Measurements from ENCODE around the gene CTNNBIP1.
"Not testable (repeated sequence)": the region's sequence is repeated elsewhere in the genome, so short reads cannot be mapped to it uniquely, and the experiment has no call there.

CTNNBIP1 gene

GRCh38 chr1:9833632-9834031 is 76.4 kb downstream of the CTNNBIP1 start:
- no peak for DNase-seq (ENCODE audit: low read depth in 2 of 2)

GRCh38 chr1:9827558-9828185 is 82.4 kb downstream of the CTNNBIP1 start:
- DNase-seq (ENCODE audit: low read depth in 2 of 2): no peak

- no peak for DNase-seq (ENCODE audit: low read depth in 2 of 2)
Measured at GRCh38 chr1:9826616-9827015, 83.5 kb downstream of the CTNNBIP1 start.

DNA sequence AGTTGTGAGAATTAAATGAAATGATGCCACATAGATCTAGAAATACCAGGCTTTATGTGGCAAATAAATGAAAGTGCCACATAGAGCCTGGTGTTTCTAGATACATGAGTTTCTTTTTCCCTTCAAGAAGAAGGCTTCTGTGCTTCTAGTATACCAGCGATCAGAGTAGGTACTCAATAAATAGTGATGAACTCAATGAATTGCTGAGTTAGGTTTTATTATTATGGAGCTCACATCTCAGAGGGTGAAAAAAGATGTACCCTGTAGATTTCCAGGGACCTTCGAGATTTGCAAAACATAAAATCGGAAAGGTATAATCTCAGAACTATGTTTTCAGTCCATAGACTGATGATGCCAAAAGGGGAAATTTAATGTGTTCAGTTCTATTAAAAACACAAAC is 84.0 kb downstream of the CTNNBIP1 start:
- no peak for DNase-seq (ENCODE audit: low read depth in 2 of 2)

DNA sequence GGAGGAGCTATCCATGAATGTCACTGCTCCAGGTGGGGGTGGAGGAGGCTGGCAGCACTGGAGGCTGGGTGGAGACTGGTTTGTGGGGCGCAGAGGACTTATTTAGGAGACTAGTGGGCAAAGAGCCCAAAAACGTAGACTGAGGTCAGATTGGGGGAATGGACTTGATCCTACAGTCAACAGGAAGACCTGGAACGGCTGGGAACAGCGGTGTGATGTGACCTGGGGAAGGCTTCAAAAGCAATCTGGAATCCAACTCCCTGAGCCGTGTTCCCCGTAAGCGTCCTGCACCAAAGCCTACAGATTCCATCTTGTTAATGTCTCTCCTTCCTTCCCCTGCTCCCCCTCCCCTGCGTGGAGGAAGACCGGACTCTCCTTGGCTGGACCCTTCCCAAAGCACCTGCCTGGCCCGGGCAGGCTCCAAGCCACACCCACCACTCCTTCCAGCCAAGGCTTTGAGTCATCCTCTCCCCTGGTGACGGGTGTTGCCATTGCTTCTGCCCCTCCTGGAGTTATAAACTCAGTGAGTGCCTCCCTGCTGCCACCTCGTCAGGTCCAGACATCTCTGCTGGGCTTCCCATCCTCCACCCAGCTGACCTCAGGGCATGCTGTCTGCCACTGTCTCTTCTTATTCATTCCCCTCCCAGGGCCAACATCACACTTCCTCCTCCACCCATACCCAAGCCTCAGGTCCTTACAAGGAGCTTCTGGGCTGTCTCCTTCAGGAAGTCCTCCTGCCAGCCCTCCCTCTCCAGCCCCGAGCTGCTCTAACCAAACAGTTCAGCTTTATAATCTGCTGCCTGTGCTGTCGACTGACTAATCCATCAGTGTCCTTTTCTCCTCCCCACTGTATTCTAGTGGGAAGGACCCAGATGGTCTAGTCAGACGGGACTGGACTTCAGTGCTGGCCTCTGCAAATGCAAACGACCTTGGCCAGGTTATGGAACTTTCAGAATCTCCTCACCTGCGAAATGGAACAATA is 84.7 kb downstream of the CTNNBIP1 start:
- no peak for DNase-seq (ENCODE audit: low read depth in 2 of 2)

GRCh38 chr1:9824702-9825089 is 85.4 kb downstream of the CTNNBIP1 start:
- DNase-seq (ENCODE audit: low read depth in 2 of 2): no peak

DNA sequence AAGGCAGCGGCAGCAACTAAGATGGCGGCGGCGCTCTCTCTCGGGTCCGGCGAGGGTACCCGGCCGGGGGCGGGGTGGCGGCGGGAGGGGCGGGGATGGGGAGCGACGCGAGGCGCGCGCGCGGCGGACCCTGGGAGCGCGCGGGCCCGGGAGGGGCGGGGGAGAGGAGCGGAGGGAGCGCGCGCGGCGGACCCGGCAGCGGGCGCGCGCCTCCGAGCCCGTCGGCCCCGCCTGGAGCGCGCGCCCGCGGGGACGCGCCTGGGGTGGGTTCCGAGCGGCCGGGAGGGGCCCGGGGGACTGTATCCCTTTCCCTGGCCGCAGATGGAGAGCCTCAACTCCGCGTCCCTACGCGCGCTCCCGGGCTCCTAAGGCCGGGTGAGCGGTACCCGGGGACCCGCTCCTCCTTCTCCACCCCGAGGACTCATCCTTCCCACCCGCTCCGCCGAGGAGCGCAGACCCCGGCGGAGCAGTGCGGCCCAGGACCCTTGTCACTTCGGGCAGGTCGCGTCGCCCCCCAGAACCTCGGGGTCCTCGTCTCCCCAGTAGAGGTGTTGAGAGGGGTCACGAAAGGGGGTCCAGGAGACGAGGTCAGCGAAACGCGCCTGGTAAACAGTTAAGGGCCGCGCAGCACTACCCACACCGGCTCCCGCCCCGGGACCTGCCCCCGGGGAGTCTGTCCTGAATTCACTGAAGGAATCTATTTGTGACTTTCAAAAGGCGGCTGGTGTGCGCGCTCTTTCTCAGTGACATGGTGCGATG is 85.9 kb downstream of the CTNNBIP1 start, which contains the start of gene CLSTN1:
CLSTN1 (minus strand) TSS at position 23 of the 759 bp plus-strand sequence. CDS start 232 bp downstream, outside the sequence.
- DNase-seq (ENCODE audit: low read depth in 2 of 2): peak; percentile 75 to 82

DNA sequence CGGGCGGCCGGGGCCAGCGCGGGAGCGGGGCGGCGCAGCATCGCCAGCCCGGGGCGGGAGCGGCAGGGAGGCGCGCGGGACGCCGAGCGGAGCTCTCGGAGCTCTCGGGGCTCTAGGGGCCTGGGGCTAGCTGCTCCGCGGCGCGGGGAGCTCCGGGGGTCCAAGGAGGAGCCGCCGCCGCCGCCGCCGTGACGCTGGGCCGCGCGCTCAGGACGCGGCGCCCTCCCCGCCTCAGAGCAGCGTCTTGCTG is 86.5 kb downstream of the CTNNBIP1 start:
- no peak for DNase-seq (ENCODE audit: low read depth in 2 of 2)

- no peak for DNase-seq (ENCODE audit: low read depth in 2 of 2)
Measured at GRCh38 chr1:9822897-9823692, 87.0 kb downstream of the CTNNBIP1 start.

DNA sequence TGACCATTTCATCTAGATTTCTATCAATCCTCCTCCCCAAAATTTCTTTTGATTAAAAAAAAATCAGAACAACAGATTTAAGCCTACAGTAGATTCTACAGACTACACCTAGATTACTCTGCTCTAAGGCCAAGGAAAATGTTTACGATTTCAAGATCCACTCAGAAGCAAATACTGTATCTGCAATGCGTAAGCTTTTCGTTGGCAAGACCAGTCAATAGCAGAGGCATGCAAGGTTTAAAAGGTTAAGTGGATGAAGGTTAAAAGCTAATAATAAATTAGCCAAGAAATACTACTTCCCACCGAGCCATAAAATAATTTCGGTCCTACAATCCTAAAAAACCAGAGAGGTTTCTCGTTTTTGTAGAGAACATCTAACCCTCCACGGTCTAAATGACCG is 87.6 kb downstream of the CTNNBIP1 start:
- no peak for DNase-seq (ENCODE audit: low read depth in 2 of 2)

DNA sequence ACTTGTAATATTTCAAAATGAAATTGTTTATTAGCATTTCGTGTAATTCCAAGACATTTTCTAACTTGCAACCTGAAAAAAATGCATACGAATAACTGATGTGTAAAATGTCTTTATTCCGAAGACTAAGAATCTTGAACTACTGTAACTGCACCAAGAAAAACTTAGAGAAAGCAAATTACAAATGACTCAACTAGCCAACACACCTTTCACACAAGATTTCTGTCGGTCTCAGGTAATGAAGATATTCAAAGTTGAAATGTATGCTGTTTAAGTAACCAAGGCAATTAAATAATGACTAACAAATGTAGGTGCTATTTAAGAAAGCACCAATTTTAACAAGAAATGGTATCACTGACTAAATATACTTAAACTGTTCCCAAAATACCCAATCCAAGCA is 88.4 kb downstream of the CTNNBIP1 start:
- no peak for DNase-seq (ENCODE audit: low read depth in 2 of 2)

GRCh38 chr1:9820521-9820920 is 89.5 kb downstream of the CTNNBIP1 start:
- DNase-seq (ENCODE audit: low read depth in 2 of 2): no peak

DNA sequence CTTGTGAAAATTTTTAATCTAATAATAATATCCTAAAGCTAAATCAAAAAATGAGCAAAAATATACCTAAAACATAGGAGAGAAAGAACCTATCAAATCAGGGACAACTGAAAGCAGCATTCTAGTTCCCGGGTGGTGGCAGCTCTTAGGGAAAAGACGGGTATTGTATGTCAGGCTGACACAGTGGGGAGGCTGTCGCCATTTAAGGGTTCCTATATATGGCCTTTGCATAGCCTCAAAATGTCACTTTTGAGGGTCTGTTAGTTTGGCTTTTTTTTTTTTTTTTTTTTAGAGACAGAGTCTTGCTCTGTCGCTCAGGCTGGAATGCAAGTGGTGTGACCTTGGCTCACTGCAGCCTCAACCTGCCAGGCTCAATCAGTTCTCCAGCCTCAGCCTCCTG is 92.3 kb downstream of the CTNNBIP1 start:
- DNase-seq (ENCODE audit: low read depth in 2 of 2): no peak

- no peak for DNase-seq (ENCODE audit: low read depth in 2 of 2)
Measured at GRCh38 chr1:9816199-9816598, 93.9 kb downstream of the CTNNBIP1 start.

DNA sequence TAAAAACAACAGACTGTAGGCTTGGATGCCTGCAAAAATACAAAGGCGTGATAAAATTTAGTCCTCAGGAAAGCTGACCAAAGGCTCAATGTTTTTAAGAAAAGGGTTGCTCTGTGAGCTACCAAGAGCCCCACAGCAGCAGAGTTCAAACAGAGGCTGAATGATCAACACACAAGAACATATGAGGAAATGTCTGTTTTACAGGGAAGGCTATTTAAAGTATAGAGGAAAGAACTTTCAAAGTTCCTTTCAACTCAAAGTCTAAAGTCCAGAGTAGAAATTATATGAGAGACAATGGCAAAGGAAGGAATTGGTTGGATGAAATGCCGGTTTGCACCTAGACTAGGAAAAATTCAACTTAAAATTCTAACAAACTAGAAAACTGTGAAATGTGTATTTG is 94.9 kb downstream of the CTNNBIP1 start:
- no peak for DNase-seq (ENCODE audit: low read depth in 2 of 2)

DNA sequence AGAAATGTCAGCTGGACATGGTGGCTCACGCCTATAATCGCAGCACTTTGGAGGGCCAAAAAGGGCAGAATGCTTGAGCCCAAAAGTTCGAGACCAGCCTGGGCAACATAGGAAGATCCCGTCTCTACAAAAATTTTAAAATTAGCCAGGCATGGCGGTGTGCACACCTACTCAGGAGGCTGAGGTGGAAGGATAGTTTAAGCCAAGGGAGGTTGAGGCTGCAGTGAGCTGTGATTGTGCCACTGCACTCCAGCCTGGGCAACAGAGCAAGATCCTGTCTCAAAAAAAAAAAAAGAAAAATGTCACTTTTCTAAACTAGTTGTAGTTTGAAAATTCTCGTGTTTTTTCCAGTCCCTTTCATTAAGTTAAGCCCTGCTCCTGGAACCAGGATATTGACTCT is 95.5 kb downstream of the CTNNBIP1 start:
- DNase-seq (ENCODE audit: low read depth in 2 of 2): no peak

GRCh38 chr1:9811239-9811966 is 98.7 kb downstream of the CTNNBIP1 start:
- no peak for DNase-seq (ENCODE audit: low read depth in 2 of 2)

DNA sequence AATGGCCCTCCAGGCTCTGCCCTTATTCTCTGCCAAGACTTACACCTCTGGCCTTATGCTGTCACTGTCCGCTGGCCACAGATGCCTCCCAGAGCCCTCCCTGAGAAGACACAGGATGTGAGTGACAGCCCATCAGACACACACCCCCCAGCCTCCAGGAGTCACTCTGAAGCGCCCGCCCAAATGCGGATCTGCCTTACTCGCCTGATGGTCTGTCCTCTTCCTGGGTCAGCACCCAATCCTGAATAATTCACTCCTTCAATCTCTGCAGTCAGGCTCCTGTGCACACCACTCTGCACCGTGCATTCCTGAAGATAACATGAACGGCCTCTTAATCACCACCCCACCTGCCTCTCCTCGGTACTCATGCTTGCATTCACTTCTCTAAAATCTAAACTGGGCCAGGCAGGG is 101.0 kb downstream of the CTNNBIP1 start:
- no peak for DNase-seq (ENCODE audit: low read depth in 2 of 2)

DNA sequence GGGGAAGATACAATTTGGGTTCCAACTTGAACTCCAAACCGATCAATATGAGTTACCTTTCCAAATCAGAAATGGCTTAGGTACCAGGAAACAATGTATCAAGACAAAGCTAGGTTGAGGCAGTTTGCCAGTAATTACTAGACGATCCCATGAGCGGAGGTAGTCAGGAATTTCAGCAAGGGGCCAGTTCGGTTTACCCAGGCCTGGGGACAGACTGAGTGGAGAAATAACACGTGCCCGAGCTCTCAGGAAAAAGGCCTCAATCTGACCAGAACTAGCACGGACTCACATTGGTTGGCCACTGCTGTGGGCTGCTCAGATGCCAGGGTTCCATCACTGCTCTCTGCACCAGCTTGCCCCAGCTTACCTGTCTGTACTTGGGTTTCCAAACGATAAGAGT is 101.6 kb downstream of the CTNNBIP1 start:
- DNase-seq (ENCODE audit: low read depth in 2 of 2): no peak

GRCh38 chr1:9807541-9807940 is 102.5 kb downstream of the CTNNBIP1 start:
- DNase-seq (ENCODE audit: low read depth in 2 of 2): no peak

DNA sequence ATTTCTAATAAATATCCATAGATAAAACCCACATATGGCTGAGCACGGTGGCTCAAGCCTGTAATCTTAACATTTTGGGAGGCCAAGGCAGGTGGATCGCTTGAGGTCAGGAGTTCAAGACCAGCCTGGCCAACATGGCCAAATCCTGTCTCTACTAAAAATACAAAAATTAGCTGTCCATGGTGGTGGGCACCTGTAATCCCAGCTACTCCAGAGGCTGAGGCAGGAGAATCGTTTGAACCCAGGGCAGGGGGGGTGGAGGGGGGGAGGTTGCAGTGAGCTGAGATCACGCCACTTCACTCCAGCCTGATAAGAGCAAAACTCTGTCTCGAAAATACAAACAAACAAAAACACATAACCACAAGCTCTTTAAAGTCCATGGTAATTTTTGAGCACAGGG is 104.1 kb downstream of the CTNNBIP1 start:
- not testable (repeated sequence) for DNase-seq (ENCODE audit: low read depth in 2 of 2)

All from stimulated activated CD4-positive, alpha-beta T cell treated with anti-CD3 and anti-CD28 coated beads, Interleukin-1b, Interleukin-23, amount 100 ng/mL, for 1 hour (primary cell).